HG02981 (cell line): ENCODE data around the gene IAH1.

Experiments
- ATAC-seq: cut with Tn5 transposase; IDR thresholded peaks from one replicate; pipeline ENCODE4 v1.9.1; 2021; ENCODE audit warnings: mild to moderate bottlenecking, moderate library complexity; ENCODE audit not compliant: unreplicated experiment

The IAH1 gene

GRCh38 chr2:9474361-9475057 lies at the start of gene IAH1:
TSS of gene IAH1 (plus strand) at chr2:9474551. CDS start at chr2:9474567, 16 bp downstream.
- ATAC-seq = peak; percentile 69

GRCh38 chr2:9428965-9429577 lies 45.3 kb upstream of the IAH1 start:
- ATAC-seq = no peak

GRCh38 chr2:9430316-9431293 lies 43.7 kb upstream of the IAH1 start:
- no peak for ATAC-seq

- ATAC-seq = no peak
These were observed 39.9 kb upstream of the IAH1 start for GRCh38 chr2:9434489-9434888.

- no peak for ATAC-seq
These were observed 34.8 kb upstream of the IAH1 start for GRCh38 chr2:9439536-9439935.

- no peak for ATAC-seq
These were observed 34.2 kb upstream of the IAH1 start for GRCh38 chr2:9440058-9440727.

GRCh38 chr2:9441556-9441955 lies 32.8 kb upstream of the IAH1 start:
- ATAC-seq = no peak

GRCh38 chr2:9443526-9443925 lies 30.8 kb upstream of the IAH1 start:
- no peak for ATAC-seq

GRCh38 chr2:9445089-9445488 lies 29.3 kb upstream of the IAH1 start:
- no peak for ATAC-seq

GRCh38 chr2:9451231-9451630 lies 23.1 kb upstream of the IAH1 start:
- ATAC-seq = no peak

- no peak for ATAC-seq
These were observed 13.8 kb upstream of the IAH1 start for GRCh38 chr2:9460441-9461017.

GRCh38 chr2:9461079-9461478 lies 13.3 kb upstream of the IAH1 start:
- ATAC-seq = no peak

GRCh38 chr2:9462313-9462712 lies 12.0 kb upstream of the IAH1 start:
- ATAC-seq = no peak

- ATAC-seq = no peak
These were observed 11.3 kb upstream of the IAH1 start for GRCh38 chr2:9462886-9463697.

- ATAC-seq = no peak
These were observed 10.7 kb upstream of the IAH1 start for GRCh38 chr2:9463698-9464034.

GRCh38 chr2:9465170-9465569 lies 9.2 kb upstream of the IAH1 start:
- ATAC-seq = no peak

- ATAC-seq = no peak
These were observed 8.1 kb upstream of the IAH1 start for GRCh38 chr2:9466147-9466683.

- ATAC-seq = no peak
These were observed 6.7 kb upstream of the IAH1 start for GRCh38 chr2:9467687-9468086.

GRCh38 chr2:9471206-9471605 lies 3.1 kb upstream of the IAH1 start:
- ATAC-seq = no peak

- no peak for ATAC-seq
These were observed 1.8 kb upstream of the IAH1 start for GRCh38 chr2:9472511-9472910.
